HG03060 (cell line): Measurements from ENCODE around the gene ETS2.

ENCODE experiments used
- ATAC-seq: cut with Tn5 transposase; IDR thresholded peaks from one replicate; pipeline ENCODE4 v1.9.1; 2021; ENCODE audit warnings: low read depth, moderate number of reproducible peaks; ENCODE audit not compliant: unreplicated experiment

Gene ETS2

GRCh38 chr21:38800046-38800758 is 5.5 kb upstream of the ETS2 start:
- no peak for ATAC-seq

DNA sequence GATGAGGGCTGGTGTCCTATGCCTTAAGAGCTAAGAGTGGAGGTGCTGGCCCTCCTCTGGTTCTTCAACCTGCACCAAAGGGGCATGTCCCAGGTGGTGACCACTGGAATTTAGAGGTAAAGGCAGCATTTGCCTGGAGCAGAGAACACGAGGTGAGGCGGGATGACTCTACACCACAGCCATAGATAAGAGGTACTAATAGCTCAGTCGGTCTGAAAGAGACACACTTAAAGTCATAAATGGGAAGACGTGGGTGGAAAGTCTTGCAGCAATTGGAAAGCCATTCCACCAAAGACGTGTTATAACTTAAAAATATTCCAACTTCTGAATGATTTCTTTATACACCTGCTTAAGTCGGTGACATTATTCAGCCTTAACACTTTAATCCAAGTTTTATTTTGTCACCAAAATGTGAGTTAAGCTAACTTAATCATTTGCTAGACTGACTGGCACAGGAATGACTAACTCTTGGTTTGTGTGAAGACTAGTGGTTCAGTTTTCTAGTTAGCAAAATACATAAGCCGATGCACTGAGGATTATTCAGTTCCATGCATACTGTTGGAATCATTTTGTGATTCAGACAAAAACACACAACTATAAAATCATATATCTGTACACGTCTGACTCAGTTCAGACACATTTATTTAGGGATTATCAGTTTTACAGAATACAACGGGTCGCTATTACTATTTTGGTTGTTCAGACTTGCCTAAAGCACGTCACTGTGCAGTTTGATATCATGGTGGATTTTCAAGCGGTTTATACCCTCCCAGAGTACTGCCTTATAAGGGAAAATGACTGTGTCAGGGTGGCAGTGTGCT is 4.6 kb upstream of the ETS2 start:
- no peak for ATAC-seq

DNA sequence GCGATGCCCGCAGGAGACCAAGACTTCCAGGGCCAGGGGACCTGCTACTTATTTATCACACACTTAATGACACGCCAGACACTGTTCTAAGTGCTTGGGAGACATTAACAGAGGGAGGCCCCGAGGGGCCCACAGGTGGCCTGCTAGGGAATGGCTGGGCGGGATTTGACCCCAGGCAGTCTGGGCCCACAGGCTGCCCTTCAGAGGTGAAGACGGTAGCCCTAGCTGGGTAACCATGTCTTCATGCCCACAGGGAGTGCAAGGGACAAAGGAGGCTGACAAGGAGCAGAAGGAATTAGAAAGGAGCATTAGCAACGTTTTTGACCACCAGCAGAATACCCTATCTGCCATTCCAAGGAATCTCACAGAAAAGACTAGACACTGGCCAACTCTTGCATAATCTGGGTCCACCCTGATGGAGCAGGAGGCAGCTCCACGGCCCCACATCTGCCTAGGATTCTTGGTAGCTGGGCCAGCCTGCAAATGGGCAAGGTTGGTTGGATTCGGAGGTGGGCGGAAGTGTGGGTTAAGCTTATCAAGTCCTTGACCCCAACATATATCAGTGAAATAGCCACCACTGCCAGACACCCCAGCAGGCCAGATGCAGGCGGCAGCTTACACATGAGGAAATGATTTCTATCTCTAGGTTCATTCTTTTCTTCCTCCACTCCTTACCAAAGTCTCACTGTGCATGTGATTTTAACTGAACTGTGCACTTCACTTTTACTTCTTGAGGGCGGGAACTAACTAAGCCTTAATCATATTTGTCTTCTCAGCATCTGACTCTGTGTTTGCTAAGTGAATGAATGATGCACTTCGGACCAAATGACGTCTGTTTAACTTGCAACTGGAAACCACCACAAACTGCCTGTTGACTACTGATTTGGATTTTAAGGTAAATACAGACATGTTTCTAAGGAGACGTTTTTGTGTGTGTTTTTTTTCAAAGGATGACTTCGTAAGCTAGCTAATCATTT is 3.4 kb upstream of the ETS2 start:
- ATAC-seq: no peak

- no peak for ATAC-seq
Observed at GRCh38 chr21:38803075-38803660, 2.6 kb upstream of the ETS2 start.

DNA sequence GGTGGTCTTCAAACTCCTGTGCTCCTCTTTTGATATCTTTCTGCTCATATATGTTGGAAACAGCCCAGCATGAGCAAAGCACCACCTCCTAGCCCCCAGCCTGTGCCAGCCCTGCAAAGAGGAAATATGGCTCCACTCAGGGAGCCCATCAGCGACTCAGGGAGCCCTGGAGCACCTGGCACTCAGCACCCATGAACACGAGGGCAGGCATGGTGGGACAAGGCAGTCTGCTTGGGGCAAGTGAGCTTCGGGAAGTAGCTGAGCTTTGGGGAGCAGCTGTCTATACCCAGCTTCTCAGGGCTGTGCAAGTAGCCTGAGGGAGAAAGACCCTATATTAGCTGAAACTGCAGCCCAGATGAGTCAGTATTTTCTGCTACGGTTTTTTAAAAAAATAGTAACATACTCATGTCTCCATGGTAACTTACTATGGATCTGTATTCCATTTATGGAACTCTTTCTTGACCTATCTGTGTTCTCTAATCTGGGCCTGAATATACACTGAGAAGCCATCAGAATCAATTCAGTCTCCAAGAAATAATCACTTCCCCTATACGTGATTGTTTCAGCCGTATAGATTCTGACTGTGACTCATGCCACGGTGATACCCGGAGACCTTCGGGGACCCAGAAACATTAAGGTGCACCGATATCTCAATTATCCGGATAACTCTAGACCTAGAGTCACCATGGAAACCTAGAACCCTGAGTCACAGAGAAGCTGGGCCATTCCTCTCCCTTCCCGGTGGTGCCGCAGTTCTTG is 1.5 kb upstream of the ETS2 start:
- ATAC-seq: no peak

- no peak for ATAC-seq
Observed at GRCh38 chr21:38804789-38805327, 871 bp upstream of the ETS2 start.

GRCh38 chr21:38806153-38806941 is 618 bp downstream of the ETS2 start:
- no peak for ATAC-seq

GRCh38 chr21:38806942-38807284 is 1.2 kb downstream of the ETS2 start:
- ATAC-seq: no peak

- no peak for ATAC-seq
Observed at GRCh38 chr21:38807441-38807871, 1.7 kb downstream of the ETS2 start.

DNA sequence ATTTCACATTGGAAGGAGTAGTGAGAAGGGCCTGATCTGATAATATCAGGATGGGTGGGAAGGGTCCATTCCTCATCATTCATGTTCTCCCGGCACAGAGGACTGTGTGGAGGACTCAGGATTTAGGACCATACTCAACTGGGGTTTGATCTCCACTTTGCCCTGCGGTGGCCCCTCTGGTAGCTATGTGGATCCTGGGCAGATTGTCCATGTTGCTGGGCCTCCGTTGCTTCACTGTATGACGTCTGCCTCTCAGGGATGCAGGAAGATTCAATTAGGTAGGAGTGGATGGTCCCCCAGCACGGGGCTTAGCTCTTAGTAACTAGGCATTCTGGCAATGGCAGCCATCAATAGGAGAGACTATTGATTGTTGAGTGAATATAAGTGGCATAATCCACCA is 2.3 kb downstream of the ETS2 start:
- ATAC-seq: no peak

GRCh38 chr21:38809198-38809878 is 3.6 kb downstream of the ETS2 start:
- ATAC-seq: no peak

GRCh38 chr21:38810034-38810825 is 4.5 kb downstream of the ETS2 start:
- no peak for ATAC-seq

DNA sequence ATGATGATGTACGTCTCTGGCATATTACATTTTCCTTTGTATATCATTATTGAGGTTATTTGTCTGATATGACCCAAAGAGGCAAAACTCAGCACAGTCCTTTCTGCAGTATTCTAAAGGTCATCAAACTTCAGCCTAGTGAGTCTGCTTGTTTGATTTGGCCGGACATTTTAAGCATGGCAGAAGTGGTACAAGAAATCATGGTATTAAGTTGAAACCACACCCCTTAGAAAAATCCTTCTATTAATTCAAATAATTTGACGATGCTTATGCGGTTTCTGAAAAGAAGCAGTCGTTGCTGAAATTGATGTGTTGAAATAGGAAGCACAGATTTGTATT is 5.1 kb downstream of the ETS2 start:
- ATAC-seq: no peak

DNA sequence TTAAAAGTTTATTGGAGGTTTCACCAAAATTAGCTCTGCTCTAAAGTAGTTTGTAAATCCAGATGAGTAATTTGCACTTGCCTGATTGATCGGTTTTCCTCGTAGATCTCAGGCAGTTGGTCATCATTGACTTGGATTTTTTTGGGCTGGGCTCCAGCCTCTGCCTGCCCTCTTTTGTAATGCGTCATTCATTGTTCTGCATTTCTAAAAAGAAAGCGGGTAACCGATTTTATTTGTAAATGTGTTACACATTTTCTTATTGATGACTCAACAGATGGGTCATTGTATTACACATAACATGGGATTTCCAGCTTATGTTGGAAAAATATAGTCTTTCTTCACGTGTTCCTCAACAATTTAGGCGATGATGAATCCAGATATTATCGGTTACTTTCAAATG is 5.5 kb downstream of the ETS2 start:
- no peak for ATAC-seq

GRCh38 chr21:38813143-38813542 is 7.4 kb downstream of the ETS2 start:
- no peak for ATAC-seq

DNA sequence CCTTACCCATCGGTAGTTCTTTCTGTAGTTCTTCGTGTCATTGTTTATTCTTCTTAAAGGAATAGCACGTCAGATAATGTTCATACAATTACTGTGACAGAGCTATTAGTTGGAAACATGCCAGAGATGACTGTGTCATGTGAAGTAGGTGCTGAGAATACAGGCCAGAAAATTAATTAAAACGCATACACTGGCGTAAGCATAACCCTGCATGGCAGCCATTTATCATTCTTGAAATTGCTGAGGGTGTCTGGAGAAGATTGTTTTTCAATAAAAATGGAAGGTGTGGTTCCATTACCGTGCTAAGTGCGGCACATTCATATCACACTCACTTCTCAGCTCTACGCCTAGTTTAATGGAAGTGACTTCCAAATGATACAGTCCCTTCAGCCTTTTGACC is 7.8 kb downstream of the ETS2 start:
- ATAC-seq: no peak
